Left renal cortex interstitium (tissue), 4 donors: ENCODE measurements around the gene UBC. TPM values are rescaled to one million over a fixed set of nuclear protein-coding genes. Genes with fewer than 3 reads are reported as not detected.
A peak's percentile ranks its signal among the peaks of the same experiment; 100 is the strongest.
"Not testable (repeated sequence)": the region's sequence is repeated elsewhere in the genome, so short reads cannot be mapped to it uniquely, and the experiment has no call there.

ENCODE experiments used
- DNase-seq, 4 donors: peaks; one replicate each; pipeline ENCODE4 v3.0.0-alpha.2; 2013; ENCODE audit warnings: low read depth in 4 of 4, low spot score in 2 of 4, missing footprints in 1 of 4
- polyA plus RNA-seq, 4 donors: library from polyadenylated mRNA; unstranded; fragments of 120-200 nt; gene quantifications; one replicate each; pipeline ENCODE4 v1.2.1, GENCODE V29; 2013; ENCODE audit not compliant: insufficient read length in 4 of 4

Gene UBC
- polyA plus RNA-seq, 4 donors: 839 to 1,466 (median 979) TPM

DNA sequence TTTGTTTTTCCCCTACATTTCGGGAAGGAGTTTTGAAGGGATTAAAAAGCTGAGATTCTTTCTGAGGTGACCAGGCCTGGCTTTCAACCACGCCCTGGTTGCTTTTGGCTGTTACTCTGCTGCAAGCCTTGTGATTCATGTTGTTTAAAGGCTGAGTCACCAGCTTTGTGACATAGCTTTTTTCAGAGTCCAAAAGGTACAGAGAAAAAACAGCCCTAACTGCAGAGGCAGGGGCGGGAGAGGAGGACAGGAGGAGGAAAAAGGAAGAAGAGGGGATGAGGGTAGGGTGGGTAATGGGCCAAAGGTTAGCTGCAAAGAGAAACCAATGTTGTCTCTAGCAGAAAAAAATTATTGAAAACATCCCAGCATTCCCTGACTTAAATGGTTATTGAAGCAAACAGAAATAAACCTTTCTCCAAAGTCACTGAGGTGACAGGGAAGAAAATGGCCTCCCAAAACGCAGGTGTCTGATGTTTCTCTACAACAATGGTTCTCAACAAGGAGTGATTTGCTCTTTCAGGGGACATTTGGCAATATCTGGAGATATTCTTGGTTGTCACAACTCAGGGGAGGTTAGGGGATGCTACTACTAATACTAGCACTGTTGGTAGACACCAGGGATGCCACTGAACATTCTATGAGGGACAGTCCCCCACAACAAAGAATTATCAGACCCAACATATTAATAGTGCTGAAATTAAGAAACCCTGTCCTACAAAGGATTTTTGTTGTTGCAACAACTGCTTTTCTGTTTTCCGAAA, 2.1 kb upstream of the UBC start:
- DNase-seq: no peak

DNA sequence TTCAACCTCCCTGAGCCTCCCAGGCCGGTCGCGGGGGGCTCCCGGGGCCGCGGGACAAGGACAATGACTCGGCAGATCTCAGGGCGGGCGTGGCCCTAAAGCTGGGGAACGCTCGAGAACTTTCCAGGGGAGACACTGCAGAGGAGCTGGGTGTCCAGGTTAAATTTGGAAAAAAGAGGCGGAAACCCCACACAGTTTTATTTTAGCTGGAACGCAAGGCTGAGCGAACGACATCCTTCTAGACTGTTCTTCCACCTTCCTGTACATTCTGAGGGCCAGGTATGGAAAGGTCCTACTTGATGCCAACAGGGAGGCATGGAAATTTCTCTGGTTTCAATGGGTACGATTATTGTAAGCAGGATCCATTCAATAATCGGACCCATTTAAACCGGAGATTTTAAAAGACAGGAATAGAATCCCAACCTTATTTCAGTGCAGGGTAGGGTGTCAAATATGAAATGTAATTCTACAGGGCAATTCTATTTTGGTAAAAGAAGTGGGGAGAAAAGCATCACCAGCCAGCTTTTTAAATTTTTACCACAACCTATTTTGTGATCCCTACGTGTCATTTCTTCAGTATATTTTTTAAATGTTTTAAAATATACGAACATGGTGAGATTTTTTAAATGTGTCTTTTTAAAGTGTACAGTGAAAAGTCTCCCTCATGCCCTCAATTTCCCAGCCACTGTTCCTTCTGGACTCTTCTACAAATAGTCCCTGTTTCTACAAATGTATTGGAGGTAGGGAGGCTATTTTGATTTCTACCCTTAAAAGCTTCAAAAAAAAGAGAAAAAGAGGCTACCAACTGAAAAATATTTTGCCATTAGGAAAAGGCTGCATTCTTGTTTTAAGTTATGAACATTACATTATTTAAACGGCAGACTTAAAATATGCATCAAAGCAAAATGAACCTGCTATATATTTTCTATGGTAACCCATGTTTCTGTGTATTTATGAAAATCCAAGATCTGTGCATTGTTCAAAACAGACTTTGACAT, 1.1 kb upstream of the UBC start:
- peak in 1 of 4 donors; percentile 60 for DNase-seq

DNA sequence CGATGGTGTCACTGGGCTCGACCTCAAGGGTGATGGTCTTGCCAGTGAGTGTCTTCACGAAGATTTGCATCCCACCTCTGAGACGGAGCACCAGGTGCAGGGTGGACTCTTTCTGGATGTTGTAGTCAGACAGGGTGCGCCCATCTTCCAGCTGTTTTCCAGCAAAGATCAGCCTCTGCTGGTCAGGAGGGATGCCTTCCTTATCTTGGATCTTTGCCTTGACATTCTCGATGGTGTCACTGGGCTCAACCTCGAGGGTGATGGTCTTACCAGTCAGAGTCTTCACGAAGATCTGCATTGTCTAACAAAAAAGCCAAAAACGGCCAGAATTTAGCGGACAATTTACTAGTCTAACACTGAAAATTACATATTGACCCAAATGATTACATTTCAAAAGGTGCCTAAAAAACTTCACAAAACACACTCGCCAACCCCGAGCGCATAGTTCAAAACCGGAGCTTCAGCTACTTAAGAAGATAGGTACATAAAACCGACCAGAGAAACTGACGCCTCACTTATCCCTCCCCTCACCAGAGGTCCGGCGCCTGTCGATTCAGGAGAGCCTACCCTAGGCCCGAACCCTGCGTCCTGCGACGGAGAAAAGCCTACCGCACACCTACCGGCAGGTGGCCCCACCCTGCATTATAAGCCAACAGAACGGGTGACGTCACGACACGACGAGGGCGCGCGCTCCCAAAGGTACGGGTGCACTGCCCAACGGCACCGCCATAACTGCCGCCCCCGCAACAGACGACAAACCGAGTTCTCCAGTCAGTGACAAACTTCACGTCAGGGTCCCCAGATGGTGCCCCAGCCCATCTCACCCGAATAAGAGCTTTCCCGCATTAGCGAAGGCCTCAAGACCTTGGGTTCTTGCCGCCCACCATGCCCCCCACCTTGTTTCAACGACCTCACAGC, 717 bp downstream of the UBC start:
- DNase-seq: peak in 1 of 4 donors; percentile 61

DNA sequence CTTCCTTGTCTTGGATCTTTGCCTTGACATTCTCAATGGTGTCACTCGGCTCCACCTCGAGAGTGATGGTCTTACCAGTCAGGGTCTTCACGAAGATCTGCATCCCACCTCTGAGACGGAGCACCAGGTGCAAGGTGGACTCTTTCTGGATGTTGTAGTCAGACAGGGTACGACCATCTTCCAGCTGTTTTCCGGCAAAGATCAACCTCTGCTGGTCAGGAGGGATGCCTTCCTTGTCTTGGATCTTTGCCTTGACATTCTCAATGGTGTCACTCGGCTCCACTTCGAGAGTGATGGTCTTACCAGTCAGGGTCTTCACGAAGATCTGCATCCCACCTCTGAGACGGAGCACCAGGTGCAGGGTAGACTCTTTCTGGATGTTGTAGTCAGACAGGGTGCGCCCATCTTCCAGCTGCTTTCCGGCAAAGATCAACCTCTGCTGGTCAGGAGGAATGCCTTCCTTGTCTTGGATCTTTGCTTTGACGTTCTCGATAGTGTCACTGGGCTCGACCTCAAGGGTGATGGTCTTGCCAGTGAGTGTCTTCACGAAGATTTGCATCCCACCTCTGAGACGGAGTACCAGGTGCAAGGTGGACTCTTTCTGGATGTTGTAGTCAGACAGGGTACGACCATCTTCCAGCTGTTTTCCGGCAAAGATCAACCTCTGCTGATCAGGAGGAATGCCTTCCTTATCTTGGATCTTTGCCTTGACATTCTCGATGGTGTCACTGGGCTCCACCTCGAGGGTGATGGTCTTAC, 1.7 kb downstream of the UBC start:
- DNase-seq: not testable (repeated sequence)

DNA sequence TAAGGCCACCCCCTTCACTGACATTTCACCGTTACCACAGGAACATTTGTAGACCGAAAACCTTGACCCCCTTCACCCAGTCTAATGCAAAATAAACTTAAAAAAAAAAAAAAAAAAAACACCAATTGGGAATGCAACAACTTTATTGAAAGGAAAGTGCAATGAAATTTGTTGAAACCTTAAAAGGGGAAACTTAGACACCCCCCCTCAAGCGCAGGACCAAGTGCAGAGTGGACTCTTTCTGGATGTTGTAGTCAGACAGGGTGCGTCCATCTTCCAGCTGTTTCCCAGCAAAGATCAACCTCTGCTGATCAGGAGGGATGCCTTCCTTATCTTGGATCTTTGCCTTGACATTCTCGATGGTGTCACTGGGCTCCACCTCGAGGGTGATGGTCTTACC, 2.9 kb downstream of the UBC start:
- DNase-seq: not testable (repeated sequence)

DNA sequence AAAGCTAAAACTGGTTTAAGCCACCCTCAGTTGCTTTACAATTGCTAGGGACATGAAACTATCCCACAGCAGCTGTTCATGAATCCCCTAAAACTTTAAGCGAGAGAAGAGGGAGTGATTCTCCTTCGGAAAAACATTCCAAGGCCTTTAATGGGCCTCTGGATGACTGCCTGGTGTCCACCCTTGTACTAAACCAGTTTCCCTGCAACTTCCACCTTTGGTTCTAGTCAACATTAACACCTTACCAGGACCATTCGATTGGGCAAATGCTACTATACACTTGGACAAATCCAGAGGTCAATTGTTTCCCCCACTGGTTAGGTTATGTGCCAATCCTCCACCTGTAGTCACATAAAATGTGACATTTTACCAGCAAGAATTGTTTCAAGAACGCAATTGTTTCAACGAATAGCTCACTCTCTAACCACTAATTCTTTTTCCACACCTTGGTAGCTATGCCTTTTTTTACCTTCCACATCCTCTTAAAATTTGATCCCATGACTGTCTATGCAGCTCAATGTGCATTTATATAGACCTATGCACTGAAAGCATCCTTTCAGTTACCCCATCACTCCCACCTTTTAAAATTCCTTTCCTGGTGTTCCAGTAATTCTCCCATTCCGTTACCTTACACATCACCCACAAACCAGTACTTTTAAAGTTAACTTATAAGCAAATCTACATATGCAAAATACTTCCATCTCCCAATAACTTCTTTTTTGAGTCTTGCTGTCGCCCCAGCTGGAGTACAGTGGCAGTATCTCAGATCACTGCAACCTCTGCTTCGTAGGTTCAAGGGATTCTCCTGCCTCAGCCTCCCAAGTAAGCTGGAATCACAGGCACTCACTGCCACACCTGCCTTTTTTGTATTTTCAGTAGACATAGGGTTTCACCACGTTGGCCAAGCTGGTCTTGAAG, 3.6 kb downstream of the UBC start:
- DNase-seq: no peak

DNA sequence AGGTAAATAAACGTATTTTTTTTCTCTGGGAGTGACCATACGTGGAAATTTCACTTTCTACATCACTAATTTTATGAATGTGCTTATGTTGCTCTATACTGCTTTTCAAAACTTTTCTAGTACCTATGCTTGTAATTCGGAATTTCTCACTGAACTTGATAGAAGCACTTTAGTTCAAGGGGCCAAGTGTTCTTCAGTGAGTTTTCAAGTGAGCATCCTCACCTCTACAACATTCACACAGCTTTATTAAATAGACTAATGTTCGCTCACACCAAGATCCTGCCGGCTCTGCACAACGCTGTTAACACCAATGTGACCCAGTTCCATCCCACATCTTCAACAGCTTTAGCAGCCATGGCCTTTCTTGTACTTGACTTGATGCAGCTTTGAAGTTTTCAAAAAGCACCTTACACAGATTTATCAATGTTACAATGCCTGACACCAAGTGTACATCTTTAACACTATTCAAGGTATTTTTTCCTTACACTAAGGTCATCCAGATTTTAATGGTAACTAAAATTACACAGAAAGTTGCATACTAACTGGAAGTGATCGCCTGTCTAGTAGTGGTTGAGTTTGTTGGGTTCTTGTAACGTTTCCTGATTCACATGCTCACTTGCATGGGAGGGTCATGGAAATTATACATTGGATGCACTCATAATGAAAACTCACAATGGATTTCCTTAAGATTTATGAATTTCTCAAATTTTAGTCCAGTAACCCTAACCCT, 4.5 kb downstream of the UBC start:
- no peak for DNase-seq

DNA sequence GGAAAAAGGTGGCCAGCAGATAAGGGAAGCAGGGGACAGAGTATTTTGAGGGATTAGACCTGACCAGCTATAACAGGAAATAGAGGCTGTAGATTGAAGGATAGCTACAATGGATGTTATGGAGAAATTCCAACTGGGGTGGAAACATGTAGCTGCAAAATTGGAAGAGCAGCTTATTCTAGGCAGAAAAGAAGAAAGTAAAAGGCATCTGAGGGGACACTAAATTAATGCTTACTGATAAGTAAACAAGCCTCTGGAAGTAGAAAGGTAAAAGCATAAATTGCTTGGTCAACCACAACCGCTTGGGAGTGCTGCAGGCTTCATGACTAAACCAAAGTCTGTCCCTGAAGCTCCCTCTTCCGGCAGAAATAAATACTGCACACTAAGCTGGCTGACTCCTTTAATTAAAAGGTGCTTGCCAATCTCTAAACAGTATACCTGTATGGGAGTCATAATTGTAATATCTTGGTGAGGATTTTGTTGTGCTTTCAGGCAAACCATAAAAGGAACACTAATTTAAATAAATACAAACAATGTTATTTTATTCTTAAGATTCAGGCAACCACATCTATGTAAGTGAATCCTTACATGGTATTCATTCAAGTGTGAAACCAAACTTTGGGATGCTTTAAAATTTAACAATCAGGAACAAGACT, 7.7 kb downstream of the UBC start:
- peak in 1 of 4 donors; percentile 93 for DNase-seq

DNA sequence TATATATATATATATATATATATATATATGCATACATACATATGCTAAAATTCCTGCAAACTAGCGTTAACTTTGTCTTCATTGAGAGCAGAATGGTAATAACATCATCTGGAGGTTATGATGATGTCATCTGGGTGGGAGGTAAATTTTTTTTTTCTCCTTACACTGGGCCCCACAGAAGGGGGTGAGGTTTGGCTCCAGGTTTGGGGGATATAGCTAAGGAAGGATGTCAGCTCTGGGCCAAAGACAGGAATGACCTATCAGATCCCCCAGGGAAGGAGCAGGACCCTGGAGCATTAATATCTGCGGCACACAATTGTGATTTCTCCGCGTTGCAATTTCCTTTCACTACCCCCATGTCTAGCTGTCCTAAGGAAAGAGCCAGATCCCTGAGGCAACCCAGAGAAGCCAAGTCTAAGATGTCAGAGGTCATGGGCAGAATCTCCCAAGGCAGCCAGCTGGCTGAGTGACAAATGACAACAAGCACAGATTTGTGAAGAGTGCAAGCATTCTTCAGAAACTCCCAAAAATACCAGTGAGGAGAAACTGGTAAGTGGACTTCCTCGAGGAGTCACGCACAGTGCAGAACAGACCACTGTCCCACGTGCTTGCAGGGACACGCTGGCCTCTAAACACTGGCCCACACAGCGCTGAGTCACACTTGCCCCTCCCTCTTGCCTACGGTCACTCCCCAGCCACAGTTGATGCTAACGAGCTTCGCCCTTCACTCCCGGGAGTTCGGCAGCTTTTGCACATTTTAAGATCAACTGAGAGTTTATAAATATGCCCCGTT, 9.9 kb downstream of the UBC start:
- no peak for DNase-seq

DNA sequence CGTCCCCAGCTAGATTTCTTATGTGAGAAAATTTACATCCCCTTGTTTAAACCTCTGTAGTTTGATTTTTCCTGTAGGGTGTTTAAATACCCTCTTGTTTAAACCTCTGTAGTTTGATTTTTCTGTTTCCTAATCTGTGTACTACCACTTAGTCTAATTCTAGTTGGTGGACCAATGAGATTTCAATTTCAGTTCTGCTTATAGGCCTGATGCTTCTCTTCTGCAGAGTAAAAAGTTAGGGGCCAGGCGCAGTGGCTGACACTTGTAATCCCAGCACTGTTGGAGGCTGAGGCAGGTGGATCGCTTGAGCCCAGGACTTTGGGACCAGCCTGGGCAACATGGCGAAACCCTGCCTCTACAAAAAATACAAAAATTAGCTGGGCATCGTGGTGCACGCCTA, 11.5 kb downstream of the UBC start:
- no peak for DNase-seq

DNA sequence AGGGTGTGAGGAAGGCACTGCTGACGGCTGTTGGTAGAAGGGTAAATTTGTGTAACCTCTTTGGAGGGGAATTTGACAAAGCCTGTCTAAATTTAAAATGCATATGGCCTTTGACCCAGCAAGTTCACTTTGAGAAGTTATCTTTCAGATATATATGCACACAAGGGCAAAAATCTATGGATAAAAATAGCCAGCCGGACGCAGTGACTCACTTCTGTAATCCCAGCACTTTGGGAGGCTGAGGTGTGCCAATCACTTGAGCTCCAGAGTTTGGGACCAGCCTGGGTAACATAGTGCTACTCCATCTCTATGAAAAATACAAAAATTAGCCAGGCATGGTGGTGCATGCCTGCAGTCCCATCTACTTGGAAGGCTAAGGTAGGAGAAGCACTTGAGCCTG, 13.4 kb downstream of the UBC start:
- DNase-seq: no peak

DNA sequence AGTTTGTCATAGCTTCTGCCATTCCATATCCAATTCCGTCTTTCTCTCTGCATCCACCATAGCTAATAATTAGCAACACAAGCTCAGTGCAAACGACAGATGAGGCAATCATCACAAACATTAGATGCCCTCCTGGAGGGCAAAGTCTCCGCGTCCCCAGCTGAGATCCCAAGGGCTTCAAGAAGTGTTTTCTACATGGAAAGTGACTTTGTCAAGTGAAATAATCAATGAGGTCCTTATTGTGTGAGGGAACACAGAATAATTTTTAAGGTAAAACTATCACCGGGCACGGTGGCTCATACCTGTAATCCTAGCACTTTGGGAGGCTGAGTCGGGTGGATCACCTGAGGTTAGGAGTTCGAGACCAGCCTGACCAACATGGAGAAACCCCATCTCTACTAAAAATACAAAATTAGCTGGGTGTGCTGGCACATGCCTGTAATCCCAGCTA, 14.1 kb downstream of the UBC start:
- not testable (repeated sequence) for DNase-seq

DNA sequence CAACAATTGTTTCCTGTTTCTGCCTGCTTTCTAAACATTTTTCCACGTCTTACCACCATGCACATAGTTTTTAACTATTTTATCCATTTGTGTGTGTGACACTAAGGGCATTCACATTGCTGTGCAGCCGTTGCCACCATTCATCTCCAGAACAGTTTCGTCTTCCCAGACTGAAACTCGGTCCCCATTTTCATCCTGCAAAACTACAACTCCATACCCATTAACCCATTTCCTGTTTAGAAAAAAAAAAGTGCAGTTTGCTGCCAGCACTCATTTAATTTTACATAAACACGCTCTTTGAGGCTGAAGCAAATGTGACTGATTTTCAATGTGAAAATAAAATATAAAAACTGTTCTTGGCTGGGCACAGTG, 15.5 kb downstream of the UBC start:
- DNase-seq: no peak

DNA sequence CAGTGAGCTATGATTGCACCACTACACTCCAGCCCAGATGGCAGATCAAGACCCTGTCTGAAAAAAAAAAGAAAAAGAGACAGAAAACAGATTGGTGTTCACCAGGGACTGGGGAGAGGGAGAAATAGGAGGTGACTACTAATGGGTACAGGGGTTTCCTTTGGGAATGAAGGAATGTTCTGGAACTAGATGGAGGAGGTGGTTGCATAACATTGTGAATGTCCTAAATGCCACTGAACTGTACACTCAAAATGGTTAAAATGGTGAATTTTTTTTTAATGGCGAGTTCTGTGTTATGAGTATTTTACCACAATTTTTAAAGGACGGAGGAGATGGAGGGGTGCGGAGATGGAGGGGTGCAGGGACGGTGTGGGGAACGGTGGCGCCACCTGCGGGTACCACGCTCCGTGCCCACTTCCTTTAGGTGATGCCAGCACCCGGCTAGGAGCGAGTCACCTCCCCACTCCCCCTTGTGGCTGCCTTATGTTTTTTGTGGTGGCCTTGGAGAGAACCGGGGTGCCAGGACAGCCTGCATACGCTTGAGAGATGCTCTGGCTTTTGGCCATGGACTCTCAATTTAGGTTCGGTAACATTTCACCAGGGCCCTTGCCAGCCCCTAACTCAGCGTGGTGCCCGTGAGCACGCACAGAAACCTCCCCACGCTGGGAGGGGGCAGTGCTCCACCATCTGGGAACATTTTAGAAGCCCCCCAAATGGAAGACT, 16.1 kb downstream of the UBC start:
- no peak for DNase-seq

DNA sequence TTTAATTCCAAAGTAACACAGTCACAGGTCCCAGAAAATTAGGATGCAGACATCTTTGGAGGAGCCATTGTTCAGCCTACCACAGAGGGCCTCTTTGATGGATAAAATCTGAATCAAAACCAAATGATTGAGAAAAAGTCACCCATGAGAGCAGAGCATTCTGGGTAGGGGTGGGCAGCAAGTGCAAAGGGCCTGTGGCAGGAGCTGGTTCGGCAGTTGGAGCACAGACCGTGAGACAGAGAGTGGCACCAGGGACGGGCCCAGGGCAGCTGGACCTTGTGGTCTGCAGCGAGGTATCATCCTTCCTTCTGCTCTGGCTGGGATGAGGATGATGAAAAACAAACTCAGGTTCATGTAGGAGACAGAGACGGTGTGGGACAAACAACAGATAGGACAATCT, 18.0 kb downstream of the UBC start:
- DNase-seq: no peak
